Stimulated activated naive CD8-positive, alpha-beta T cell treated with anti-CD3 and anti-CD28 coated beads, Interleukin-15, Interleukin-2, amounts not matched to agents 100 ng/mL and 50 ng/mL, for 24 hours (primary cell): ENCODE results near the gene DCST2.

Experiments
- H3K27ac Mint-ChIP-seq: one replicate; pipeline ENCODE4 v1.8.0; 2021; ENCODE audit warnings: mild to moderate bottlenecking, mixed read lengths
- H3K27me3 Mint-ChIP-seq: one replicate; pipeline ENCODE4 v1.8.0; 2021; ENCODE audit warnings: mixed read lengths
- H3K36me3 Mint-ChIP-seq: one replicate; pipeline ENCODE4 v1.8.0; 2021; ENCODE audit warnings: low read depth, mixed read lengths
- H3K4me1 Mint-ChIP-seq: one replicate; pipeline ENCODE4 v1.8.0; 2021; ENCODE audit warnings: low read depth, mixed read lengths
- H3K4me3 Mint-ChIP-seq: one replicate; pipeline ENCODE4 v1.8.0; 2021; ENCODE audit warnings: mild to moderate bottlenecking, mixed read lengths
- H3K9me3 Mint-ChIP-seq: one replicate; pipeline ENCODE4 v1.8.0; 2021; ENCODE audit warnings: mixed read lengths

DCST2 gene

GRCh38 chr1:154969860-154970452, 63.6 kb downstream of the DCST2 start:
- Mint-ChIP-seq H3K4me1 (peaks cover 31% of the 10 kb centered on the region), H3K36me3 (peaks cover 27% of the 10 kb centered on the region), H3K27me3 (no peaks in the 10 kb centered on the region), H3K9me3 (no peaks in the 10 kb centered on the region), H3K4me3 (no peak overlapping the region), H3K27ac (peak overlapping the region; percentile 32)

- Mint-ChIP-seq H3K9me3 (no peaks in the 10 kb centered on the region), H3K27ac (peak overlapping the region; percentile 54), H3K27me3 (no peaks in the 10 kb centered on the region), H3K4me3 (no peak overlapping the region), H3K36me3 (peaks cover 32% of the 10 kb centered on the region), H3K4me1 (peaks cover 31% of the 10 kb centered on the region)
These were observed 64.3 kb downstream of the DCST2 start for GRCh38 chr1:154969246-154969645.

- no peak overlapping the region for H3K4me3 Mint-ChIP-seq
- peaks cover 35% of the 10 kb centered on the region for H3K36me3 Mint-ChIP-seq
- no peaks in the 10 kb centered on the region for H3K27me3 Mint-ChIP-seq
- H3K27ac Mint-ChIP-seq, result peak overlapping the region; percentile 54
- no peaks in the 10 kb centered on the region for H3K9me3 Mint-ChIP-seq
- H3K4me1 Mint-ChIP-seq, result peaks cover 34% of the 10 kb centered on the region
These were observed 64.8 kb downstream of the DCST2 start for GRCh38 chr1:154968731-154969130.
